Mucosa of stomach (tissue), 1 donor: ENCODE results near the gene SEM1.
"Not testable (repeated sequence)": the region's sequence is repeated elsewhere in the genome, so short reads cannot be mapped to it uniquely, and the experiment has no call there.

Experiments
- H3K27me3 ChIP-seq: one replicate; pipeline ENCODE4 v1.7.0; 2013; ENCODE audit warnings: mild to moderate bottlenecking, low read length; ENCODE audit not compliant: control insufficient read depth, insufficient read depth
- H3K36me3 ChIP-seq: one replicate; pipeline ENCODE4 v1.7.0; 2013; ENCODE audit warnings: low read length; ENCODE audit not compliant: control insufficient read depth, insufficient read depth
- H3K4me1 ChIP-seq: one replicate; pipeline ENCODE4 v1.7.0; 2013; ENCODE audit warnings: mild to moderate bottlenecking, low read length; ENCODE audit not compliant: control insufficient read depth, insufficient read depth
- H3K4me3 ChIP-seq: one replicate; pipeline ENCODE4 v1.7.0; 2013; ENCODE audit warnings: low read length
- H3K9ac ChIP-seq: one replicate; pipeline ENCODE4 v1.7.0; 2013; ENCODE audit warnings: mild to moderate bottlenecking, low read length, moderate library complexity
- H3K9me3 ChIP-seq: one replicate; pipeline ENCODE4 v1.7.0; 2013; ENCODE audit warnings: mild to moderate bottlenecking, low read length, moderate library complexity; ENCODE audit not compliant: control insufficient read depth
- donor health status: Pancreatic carcinoma.

The SEM1 gene

DNA sequence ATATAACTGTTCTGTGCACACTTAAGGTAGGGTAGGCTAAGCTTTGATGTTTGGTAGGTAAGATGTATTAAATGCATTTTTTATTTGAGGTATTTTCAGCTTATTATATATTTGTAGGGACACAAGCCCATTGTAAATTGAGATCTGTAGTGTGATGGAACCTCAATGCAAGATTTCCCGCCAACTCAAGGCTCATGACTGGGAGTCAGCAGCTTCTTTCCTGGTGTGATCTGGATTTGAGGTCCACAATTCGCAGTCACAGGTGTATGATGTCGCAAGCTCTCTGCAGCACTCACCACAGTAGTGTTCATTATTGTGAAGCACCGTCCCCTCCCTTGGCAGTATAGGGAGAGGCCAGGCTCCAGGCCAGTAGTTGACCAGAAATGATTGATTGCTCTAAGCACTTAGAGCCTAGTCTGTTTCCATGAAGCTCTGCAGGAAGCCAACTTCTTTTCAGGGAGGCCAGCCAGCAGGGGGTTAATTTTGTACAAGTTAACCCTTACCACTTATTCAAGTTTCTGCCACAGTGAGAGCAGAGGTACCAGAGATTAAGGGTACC is 54.9 kb downstream of the SEM1 start:
- Histone ChIP-seq H3K36me3 (no peaks in the 10 kb centered on the region), H3K27me3 (no peaks in the 10 kb centered on the region), H3K9me3 (no peaks in the 10 kb centered on the region)

GRCh38 chr7:96649981-96650380 is 59.7 kb downstream of the SEM1 start:
- Histone ChIP-seq H3K36me3 (no peaks in the 10 kb centered on the region), H3K9me3 (no peaks in the 10 kb centered on the region), H3K9ac (no peak overlapping the region), H3K27me3 (no peaks in the 10 kb centered on the region), H3K4me1 (no peaks in the 10 kb centered on the region), H3K4me3 (no peak overlapping the region)

More for the DNA sequence above, 54.9 kb downstream of the SEM1 start:
- H3K4me3 ChIP-seq: no peak overlapping the region
- H3K9ac ChIP-seq: no peak overlapping the region
- no peaks in the 10 kb centered on the region for H3K4me1 ChIP-seq

- Histone ChIP-seq H3K9ac (no peak overlapping the region), H3K9me3 (no peaks in the 10 kb centered on the region), H3K4me1 (no peaks in the 10 kb centered on the region), H3K4me3 (no peak overlapping the region), H3K36me3 (no peaks in the 10 kb centered on the region), H3K27me3 (no peaks in the 10 kb centered on the region)
Measured at GRCh38 chr7:96648784-96649183, 60.9 kb downstream of the SEM1 start.

- Histone ChIP-seq H3K36me3 (no peaks in the 10 kb centered on the region), H3K4me1 (no peaks in the 10 kb centered on the region), H3K4me3 (no peak overlapping the region), H3K9me3 (no peaks in the 10 kb centered on the region), H3K27me3 (no peaks in the 10 kb centered on the region), H3K9ac (no peak overlapping the region)
Measured at GRCh38 chr7:96647733-96648132, 61.9 kb downstream of the SEM1 start.

GRCh38 chr7:96645084-96645483 is 64.6 kb downstream of the SEM1 start:
- Histone ChIP-seq H3K4me3 (no peak overlapping the region), H3K36me3 (no peaks in the 10 kb centered on the region), H3K9me3 (no peaks in the 10 kb centered on the region), H3K27me3 (no peaks in the 10 kb centered on the region), H3K4me1 (no peaks in the 10 kb centered on the region), H3K9ac (no peak overlapping the region)

GRCh38 chr7:96643436-96643835 is 66.2 kb downstream of the SEM1 start:
- H3K4me1 ChIP-seq, H3K36me3 ChIP-seq, H3K27me3 ChIP-seq, H3K4me3 ChIP-seq, H3K9me3 ChIP-seq, H3K9ac ChIP-seq: not testable (repeated sequence)

- H3K4me1 ChIP-seq: no peaks in the 10 kb centered on the region
- no peak overlapping the region for H3K4me3 ChIP-seq
- no peak overlapping the region for H3K9ac ChIP-seq
- no peaks in the 10 kb centered on the region for H3K27me3 ChIP-seq
- no peaks in the 10 kb centered on the region for H3K36me3 ChIP-seq
- H3K9me3 ChIP-seq: no peaks in the 10 kb centered on the region
Measured at GRCh38 chr7:96640054-96640453, 69.6 kb downstream of the SEM1 start.
